HG03060 (cell line): ENCODE results near the gene RTP1.
"Not testable (repeated sequence)": the region's sequence is repeated elsewhere in the genome, so short reads cannot be mapped to it uniquely, and the experiment has no call there.

Experiments used
- ATAC-seq: cut with Tn5 transposase; IDR thresholded peaks from one replicate; pipeline ENCODE4 v1.9.1; 2021; ENCODE audit warnings: low read depth, moderate number of reproducible peaks; ENCODE audit not compliant: unreplicated experiment

The RTP1 gene, protein sequence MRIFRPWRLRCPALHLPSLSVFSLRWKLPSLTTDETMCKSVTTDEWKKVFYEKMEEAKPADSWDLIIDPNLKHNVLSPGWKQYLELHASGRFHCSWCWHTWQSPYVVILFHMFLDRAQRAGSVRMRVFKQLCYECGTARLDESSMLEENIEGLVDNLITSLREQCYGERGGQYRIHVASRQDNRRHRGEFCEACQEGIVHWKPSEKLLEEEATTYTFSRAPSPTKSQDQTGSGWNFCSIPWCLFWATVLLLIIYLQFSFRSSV

GRCh38 chr3:187197335-187197649, at the start of gene RTP1:
Gene RTP1, plus strand, starts transcription at chr3:187197486. Its CDS starts 30 bp downstream, at chr3:187197516.
- ATAC-seq: no peak

DNA sequence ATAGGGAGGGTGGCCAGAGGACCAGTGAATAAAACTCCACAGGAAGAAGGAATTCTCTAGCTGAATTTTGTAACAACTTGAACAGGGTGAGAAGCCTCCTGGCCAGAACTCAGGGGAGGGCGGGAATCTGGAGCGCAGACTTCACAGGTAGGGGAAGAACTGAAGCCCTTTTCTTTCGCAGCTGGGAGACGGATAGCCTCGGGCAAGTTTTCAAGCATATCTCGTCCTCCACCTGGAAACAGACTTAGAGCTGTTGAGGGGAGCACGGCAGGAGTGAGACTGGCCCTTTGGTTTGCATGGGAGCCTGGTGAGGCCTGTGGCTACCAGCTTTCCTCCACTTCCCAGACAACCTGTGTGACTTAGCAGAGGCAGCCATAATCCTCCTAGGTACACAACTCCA, 47.1 kb upstream of the RTP1 start:
- no peak for ATAC-seq

- no peak for ATAC-seq
Observed at GRCh38 chr3:187150599-187150998, 46.7 kb upstream of the RTP1 start.

DNA sequence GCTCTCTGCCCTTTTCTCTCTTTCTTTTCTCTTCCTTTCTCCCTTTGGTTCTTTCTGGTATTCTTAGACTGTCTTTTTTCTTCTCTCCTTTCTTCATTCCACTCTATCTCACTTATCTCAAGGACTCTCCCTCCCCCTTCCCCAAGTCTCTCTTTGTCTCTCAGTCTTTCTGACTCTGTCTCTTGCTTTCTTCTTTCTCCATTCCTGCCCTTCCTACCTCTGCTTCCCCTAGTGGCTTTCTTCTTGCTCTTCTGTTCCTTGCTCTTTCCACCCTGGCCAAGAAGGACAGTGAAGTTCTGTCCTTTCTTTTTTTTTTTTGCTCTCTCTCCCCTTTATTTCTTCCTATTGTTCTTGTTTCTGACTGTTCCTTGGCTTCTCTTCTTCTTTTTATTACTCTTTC, 35.7 kb upstream of the RTP1 start:
- no peak for ATAC-seq

DNA sequence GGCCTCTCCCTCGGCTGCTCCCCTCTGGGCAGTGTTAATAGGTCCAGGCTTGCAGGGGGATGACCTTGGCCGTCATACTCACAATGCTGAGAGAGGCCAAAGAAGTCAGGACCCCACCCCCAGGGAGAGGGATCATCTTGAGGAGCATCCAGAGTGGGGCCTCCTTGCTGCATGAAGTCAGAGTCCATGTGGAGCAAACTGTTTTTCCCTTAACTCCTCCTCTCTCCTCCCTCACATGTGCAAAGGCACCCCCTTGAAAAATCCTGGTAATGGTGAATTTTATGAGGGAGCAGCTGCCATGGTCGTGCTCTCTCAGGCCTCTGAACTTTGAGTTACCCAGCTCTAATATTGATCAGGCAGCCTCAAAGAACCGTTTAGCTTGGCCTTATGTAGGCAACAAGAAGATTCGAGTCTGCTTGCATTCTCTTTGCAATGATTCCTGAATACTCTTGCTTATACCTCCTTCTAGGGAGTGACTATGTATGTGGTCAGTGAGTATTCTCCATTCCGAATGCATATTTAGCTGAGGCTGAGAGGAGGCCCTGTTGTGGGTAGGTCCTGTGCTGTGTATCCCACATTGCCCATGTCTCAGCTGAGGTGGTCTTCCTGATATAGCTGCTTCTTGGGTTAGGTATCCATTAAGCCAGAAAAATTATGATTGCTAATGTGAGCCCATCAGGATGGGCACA, 34.9 kb upstream of the RTP1 start:
- ATAC-seq: no peak

- ATAC-seq: no peak
Observed at GRCh38 chr3:187165144-187165543, 32.1 kb upstream of the RTP1 start.

DNA sequence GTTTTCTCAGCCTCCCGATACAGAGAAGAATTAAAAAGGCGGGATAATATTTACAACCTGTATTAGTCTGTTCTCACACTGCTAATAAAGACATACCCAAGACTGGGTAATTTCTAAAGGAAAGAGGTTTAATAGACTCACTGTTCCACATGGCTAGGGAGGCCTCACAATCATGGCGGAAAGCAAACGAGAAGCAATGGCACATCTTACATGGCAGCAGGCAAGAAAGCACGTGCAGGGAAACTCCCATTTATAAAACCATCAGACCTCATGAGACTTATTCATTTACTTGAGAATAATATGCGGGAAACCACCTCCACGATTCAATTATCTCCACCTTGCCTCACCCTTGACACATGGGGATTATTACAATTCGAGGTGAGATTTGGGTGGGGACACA, 30.5 kb upstream of the RTP1 start:
- ATAC-seq: no peak

DNA sequence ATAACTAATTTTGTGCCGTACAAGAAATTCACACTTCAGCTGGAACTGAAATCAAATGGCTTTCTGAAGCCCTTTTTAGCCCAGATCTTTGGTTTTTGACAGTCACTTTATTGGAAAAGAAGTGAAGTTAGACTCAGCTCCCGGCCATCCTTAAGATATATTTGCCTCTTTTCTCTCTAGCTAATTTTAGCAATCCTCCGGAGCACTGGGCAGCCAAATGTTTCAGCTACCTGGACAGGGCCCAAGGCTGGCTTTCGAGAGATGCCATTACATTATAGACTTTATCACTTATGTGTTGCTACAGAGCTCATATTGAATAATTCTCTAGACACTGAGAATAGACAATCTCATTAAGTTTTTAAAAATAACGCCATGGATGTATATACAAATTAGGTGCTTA, 29.5 kb upstream of the RTP1 start:
- ATAC-seq: no peak

DNA sequence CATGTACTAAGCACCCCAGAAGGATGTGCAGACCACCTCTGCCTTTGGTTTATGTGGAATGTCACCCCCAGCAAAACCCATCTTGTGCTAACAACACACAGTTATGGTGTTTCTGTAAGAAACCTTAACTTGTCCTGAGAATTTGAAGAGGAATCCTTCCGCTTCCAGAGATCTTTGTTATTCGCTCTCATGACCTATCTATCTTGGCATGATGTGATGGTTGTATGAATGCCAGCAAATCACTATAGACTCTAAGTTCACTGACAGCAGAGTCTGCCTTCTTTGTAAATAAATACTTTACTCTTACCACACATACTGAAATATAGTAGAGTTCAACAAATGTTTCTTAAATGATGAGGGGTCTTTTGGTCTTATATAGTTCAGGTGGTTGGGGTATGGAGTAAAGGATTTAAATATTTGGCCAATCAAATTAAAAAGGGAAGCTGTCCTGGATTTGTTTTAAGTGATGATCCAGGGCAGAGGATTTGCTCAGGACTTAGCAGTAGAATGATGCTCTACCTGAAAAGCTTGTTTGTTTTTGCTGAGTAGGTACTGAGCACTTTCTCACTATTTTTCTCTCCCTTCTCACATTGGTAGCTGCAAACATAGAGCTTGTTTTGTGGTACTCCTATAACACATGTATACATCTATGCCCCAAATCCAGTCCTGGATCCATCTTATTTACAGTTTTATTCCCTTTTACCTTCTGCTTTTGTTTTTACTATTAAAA, 27.9 kb upstream of the RTP1 start:
- no peak for ATAC-seq

DNA sequence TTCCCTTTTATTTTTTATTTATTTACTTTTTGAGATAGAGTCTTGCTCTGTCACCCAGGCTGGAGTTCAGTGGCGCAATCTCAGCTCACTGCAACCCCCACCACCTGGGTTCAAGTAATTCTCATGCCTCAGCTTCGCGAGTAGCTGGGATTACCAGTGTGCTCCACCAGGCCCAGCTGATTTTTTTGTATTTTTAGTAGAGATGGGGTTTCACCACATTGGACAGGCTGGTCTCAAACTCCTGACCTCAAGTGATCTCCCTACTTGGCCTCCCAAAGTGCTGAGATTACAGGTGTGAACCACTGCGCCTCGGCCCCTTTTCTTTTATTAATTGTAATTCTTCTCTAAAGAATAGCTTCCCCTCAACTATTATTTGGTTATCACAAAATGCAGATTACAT, 26.4 kb upstream of the RTP1 start:
- not testable (repeated sequence) for ATAC-seq

- ATAC-seq: no peak
Observed at GRCh38 chr3:187172929-187173328, 24.4 kb upstream of the RTP1 start.

- no peak for ATAC-seq
Observed at GRCh38 chr3:187181454-187182170, 15.7 kb upstream of the RTP1 start.

DNA sequence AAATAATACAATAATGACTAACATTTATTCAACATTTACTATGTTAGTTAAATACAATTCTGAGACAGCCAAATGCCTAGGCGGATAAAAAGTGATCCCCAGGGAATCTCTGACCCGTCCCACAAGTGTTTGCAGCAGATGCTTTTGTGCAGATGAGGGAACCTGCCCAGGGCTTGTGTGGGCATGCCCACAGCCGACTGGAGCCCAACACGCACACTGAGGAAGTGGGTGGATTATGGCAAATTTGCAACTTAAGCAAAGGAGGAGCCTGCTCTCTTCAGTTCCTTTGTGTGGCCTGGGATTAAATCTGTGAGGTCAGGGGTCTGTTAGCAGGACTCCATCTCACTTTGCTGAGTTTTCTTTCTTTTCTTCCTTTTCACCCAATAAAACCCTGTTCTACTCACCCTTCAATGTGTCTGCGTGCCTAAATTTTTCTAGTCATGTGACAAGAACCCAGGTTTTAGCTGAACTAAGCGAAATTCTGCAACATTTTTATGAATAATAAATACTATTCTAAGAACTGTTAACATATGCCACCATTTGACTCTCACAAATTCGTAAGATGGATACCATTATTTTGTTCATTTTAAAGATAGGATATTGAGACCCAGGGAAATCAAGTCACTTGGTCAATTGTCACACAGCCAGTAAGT, 13.9 kb upstream of the RTP1 start:
- ATAC-seq: no peak

DNA sequence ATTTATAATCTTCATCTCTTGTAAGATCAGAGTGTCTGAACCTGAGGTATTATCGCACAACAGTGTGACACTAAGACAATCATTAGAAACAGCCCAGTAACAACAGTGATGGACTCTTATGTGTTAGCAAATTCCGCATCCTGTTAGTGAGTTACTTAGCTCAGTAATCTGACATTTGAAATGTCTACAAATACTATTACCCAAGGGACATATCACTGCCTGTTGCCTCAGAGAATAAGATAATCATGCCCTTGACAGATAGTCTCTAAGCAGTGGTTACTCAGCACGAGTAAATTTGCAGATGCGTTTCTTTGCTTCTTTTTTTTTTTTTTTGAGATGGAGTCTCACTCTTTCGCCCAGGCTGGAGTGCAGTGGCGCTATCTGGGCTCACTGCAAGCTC, 13.4 kb upstream of the RTP1 start:
- ATAC-seq: no peak

GRCh38 chr3:187185759-187186158, 11.5 kb upstream of the RTP1 start:
- no peak for ATAC-seq

DNA sequence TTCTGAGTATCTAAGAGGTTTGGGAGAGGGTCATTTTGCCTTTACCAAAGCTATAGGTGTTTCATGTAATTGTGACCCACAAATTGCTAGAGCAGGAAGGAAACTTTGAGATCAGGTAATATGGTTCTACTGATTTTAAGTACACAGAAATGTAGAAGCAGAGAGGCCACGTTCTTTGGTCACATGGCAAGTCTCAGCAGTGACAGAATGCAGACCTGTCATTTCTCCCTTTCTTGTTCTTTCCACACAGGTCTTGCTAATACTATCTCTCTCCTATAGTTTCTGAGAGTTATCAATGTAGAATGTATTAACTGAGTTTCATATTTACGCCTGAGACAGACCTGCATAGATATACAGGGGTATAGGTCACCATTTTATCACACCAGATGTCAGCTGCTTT, 10.9 kb upstream of the RTP1 start:
- ATAC-seq: no peak

- no peak for ATAC-seq
Observed at GRCh38 chr3:187186801-187187421, 10.4 kb upstream of the RTP1 start.

- no peak for ATAC-seq
Observed at GRCh38 chr3:187188931-187189330, 8.4 kb upstream of the RTP1 start.

DNA sequence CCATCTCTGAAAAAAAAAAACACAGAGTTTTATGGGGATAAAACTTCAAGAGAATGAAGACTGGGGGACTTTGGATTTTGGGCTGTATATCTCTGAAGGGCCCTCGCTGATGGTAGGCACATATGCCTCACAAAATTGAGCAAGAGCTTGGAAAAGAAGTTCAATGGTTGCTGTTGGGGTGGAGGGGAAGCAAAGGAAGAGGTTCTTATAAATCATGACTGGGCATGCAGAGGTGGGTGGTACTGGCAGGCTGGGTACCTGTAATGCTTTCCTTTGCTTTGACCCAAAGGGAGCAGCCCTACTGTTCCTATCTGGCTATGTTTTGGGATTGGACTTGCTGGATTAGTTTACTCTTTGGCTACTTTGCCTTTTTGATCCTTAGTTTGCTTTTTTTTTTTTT, 6.0 kb upstream of the RTP1 start:
- no peak for ATAC-seq

DNA sequence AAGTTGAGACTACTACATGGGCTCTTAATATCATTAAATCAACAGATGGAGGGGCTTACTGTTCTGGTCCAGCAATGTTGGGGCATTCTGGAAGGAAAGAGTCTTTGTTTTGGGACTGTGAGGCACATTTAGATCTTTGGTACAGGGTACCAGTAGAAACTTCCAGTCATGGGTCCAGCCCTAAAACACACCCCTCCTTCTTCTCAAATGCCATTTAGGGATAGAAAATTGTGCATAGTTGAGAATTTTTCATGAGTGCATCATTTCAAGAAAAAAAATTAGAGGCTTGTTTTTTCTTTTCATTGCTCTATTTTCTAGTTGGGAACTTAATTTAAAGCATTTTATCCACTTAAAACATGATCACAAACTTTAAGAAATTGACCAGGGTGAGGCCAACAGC, 4.1 kb upstream of the RTP1 start:
- ATAC-seq: no peak
